NCI-H146 (cell line): Measurements from ENCODE around the gene CAPN5.
A peak's percentile ranks its signal among the peaks of the same experiment; 100 is the strongest.
"Not testable (repeated sequence)": the region's sequence is repeated elsewhere in the genome, so short reads cannot be mapped to it uniquely, and the experiment has no call there.

Source experiments
- DNase-seq: peaks from one replicate; lab custom pipeline; 2025; lab: John Stamatoyannopoulos, UW

Gene CAPN5

GRCh38 chr11:77042111-77042726 lies 24.6 kb upstream of the CAPN5 start:
- no peak for DNase-seq

- DNase-seq = no peak
These were observed 22.4 kb upstream of the CAPN5 start for GRCh38 chr11:77044356-77044755.

- DNase-seq = no peak
These were observed 21.9 kb upstream of the CAPN5 start for GRCh38 chr11:77044886-77045285.

GRCh38 chr11:77046060-77046501 lies 20.7 kb upstream of the CAPN5 start:
- peak; percentile 31 for DNase-seq

GRCh38 chr11:77047007-77047927 lies 19.5 kb upstream of the CAPN5 start:
- peak; percentile 89 for DNase-seq

GRCh38 chr11:77047928-77048446 lies 18.8 kb upstream of the CAPN5 start:
- DNase-seq = not testable (repeated sequence)

GRCh38 chr11:77049026-77049425 lies 17.7 kb upstream of the CAPN5 start:
- DNase-seq = no peak

- DNase-seq = no peak
These were observed 15.3 kb upstream of the CAPN5 start for GRCh38 chr11:77051511-77051910.

GRCh38 chr11:77052518-77052917 lies 14.3 kb upstream of the CAPN5 start:
- no peak for DNase-seq

- no peak for DNase-seq
These were observed 13.4 kb upstream of the CAPN5 start for GRCh38 chr11:77053217-77054015.

- DNase-seq = no peak
These were observed 12.7 kb upstream of the CAPN5 start for GRCh38 chr11:77054084-77054483.

- DNase-seq = no peak
These were observed 11.6 kb upstream of the CAPN5 start for GRCh38 chr11:77055101-77055561.

GRCh38 chr11:77055913-77056312 lies 10.9 kb upstream of the CAPN5 start:
- no peak for DNase-seq

- DNase-seq = no peak
These were observed 9.9 kb upstream of the CAPN5 start for GRCh38 chr11:77056814-77057402.

GRCh38 chr11:77057938-77058474 lies 8.8 kb upstream of the CAPN5 start:
- DNase-seq = no peak

GRCh38 chr11:77058900-77059299 lies 7.9 kb upstream of the CAPN5 start:
- DNase-seq = no peak

- DNase-seq = no peak
These were observed 7.0 kb upstream of the CAPN5 start for GRCh38 chr11:77059806-77060205.

GRCh38 chr11:77060234-77060633 lies 6.5 kb upstream of the CAPN5 start:
- DNase-seq = no peak

GRCh38 chr11:77061258-77061657 lies 5.5 kb upstream of the CAPN5 start:
- DNase-seq = not testable (repeated sequence)

GRCh38 chr11:77062924-77063323 lies 3.8 kb upstream of the CAPN5 start:
- no peak for DNase-seq

GRCh38 chr11:77063407-77063806 lies 3.4 kb upstream of the CAPN5 start:
- DNase-seq = no peak
